Activated T-cell treated with anti-CD3 and anti-CD28 coated beads, Interleukin-2, amount 50 U/mL, for 24 hours (primary cell): Measurements from ENCODE around the gene NDUFS7.
"Not testable (repeated sequence)": the region's sequence is repeated elsewhere in the genome, so short reads cannot be mapped to it uniquely, and the experiment has no call there.

Source experiments
- DNase-seq: peaks from one replicate; pipeline ENCODE4 v3.0.0-alpha.2; 2020
- H3K27ac Mint-ChIP-seq: 2 replicates; pipeline ENCODE4 v1.8.0; 2020; ENCODE audit warnings: mild to moderate bottlenecking, mixed read lengths
- H3K27me3 Mint-ChIP-seq: 2 replicates; pipeline ENCODE4 v1.8.0; 2020; ENCODE audit warnings: mixed read lengths
- H3K36me3 Mint-ChIP-seq: 2 replicates; pipeline ENCODE4 v1.8.0; 2020; ENCODE audit warnings: low read depth, mixed read lengths
- H3K4me1 Mint-ChIP-seq: 2 replicates; pipeline ENCODE4 v1.8.0; 2020; ENCODE audit warnings: low read depth, mixed read lengths
- H3K4me3 Mint-ChIP-seq: 2 replicates; pipeline ENCODE4 v1.8.0; 2020; ENCODE audit warnings: mild to moderate bottlenecking, moderate library complexity, mixed read lengths
- H3K9me3 Mint-ChIP-seq: 2 replicates; pipeline ENCODE4 v1.8.0; 2020; ENCODE audit warnings: mixed read lengths

The NDUFS7 gene

GRCh38 chr19:1431759-1432506, 48.2 kb downstream of the NDUFS7 start:
- Mint-ChIP-seq H3K9me3 (no peaks in the 10 kb centered on the region), H3K27ac (peak overlapping the region; percentile 69), H3K4me3 (no peak overlapping the region), H3K36me3 (peaks cover 72% of the 10 kb centered on the region), H3K27me3 (no peaks in the 10 kb centered on the region), H3K4me1 (no peaks in the 10 kb centered on the region)
- DNase-seq, result no peak

GRCh38 chr19:1432507-1432887, 48.8 kb downstream of the NDUFS7 start:
- Mint-ChIP-seq H3K36me3 (peaks cover 66% of the 10 kb centered on the region), H3K27me3 (no peaks in the 10 kb centered on the region), H3K4me1 (peaks cover under 1% of the 10 kb centered on the region), H3K27ac (no peak overlapping the region), H3K9me3 (no peaks in the 10 kb centered on the region), H3K4me3 (no peak overlapping the region)
- DNase-seq, result no peak

DNA sequence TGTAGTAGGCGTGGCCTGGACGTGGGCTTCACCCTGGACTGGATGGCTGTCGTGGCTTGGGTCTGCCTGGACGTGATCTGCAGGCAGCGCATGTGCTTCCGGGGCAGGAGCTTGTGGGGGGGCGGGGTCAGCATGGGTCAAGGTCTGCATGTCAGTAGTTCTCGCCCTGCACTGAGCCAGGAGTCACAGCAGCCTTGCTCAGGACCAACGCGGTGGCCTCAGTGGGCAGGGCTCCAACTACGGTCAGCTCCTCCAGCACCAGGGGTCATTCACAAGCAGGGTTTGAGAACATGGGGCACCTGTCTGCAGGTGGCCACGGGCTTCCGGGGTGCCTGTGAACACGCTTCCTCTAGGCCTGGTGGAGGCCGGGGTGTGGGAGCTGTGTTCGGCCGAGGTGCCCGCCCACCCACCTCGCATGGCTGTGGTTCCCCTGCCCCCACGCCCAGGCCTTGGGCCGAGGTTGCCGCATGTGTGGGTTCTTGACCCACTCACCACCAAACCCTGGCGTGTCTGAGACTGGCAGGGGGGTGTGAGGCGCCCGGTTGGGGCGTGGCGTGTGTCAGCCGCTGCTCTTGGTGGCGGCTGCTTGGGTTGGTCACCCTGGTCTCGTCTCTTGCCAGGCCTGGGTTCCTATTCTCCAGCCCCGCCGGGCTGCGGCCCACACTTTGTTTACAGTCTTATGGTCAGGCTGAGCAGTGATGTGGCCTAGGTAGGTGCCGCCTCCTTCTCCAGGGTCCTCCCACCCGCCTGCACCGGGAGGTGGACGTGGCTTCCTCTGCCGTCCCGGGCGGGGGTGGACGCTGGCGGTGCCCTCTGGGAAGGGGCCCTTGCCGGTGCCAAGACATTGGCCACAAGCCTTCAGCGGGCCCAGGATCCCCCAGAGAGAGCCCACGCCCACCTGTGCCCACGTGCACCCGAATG, 49.7 kb downstream of the NDUFS7 start:
- no peaks in the 10 kb centered on the region for H3K27me3 Mint-ChIP-seq
- DNase-seq, result no peak
- H3K4me3 Mint-ChIP-seq, result no peak overlapping the region
- H3K4me1 Mint-ChIP-seq, result peaks cover 7% of the 10 kb centered on the region
- peak overlapping the region; percentile 11 for H3K27ac Mint-ChIP-seq
- peaks cover 62% of the 10 kb centered on the region for H3K36me3 Mint-ChIP-seq
- H3K9me3 Mint-ChIP-seq, result no peaks in the 10 kb centered on the region

GRCh38 chr19:1434040-1434366, 50.3 kb downstream of the NDUFS7 start:
- no peak for DNase-seq
- H3K4me3 Mint-ChIP-seq, result no peak overlapping the region
- H3K9me3 Mint-ChIP-seq, result no peaks in the 10 kb centered on the region
- peaks cover 7% of the 10 kb centered on the region for H3K4me1 Mint-ChIP-seq
- no peaks in the 10 kb centered on the region for H3K27me3 Mint-ChIP-seq
- H3K36me3 Mint-ChIP-seq, result peaks cover 63% of the 10 kb centered on the region
- H3K27ac Mint-ChIP-seq, result no peak overlapping the region

GRCh38 chr19:1434577-1435060, 50.9 kb downstream of the NDUFS7 start:
- no peaks in the 10 kb centered on the region for H3K9me3 Mint-ChIP-seq
- no peaks in the 10 kb centered on the region for H3K27me3 Mint-ChIP-seq
- DNase-seq, result no peak
- H3K4me3 Mint-ChIP-seq, result no peak overlapping the region
- peaks cover 8% of the 10 kb centered on the region for H3K4me1 Mint-ChIP-seq
- no peak overlapping the region for H3K27ac Mint-ChIP-seq
- peaks cover 66% of the 10 kb centered on the region for H3K36me3 Mint-ChIP-seq

- Mint-ChIP-seq H3K27me3 (no peaks in the 10 kb centered on the region), H3K4me1 (peaks cover 17% of the 10 kb centered on the region), H3K9me3 (no peaks in the 10 kb centered on the region), H3K36me3 (peaks cover 67% of the 10 kb centered on the region), H3K4me3 (no peak overlapping the region), H3K27ac (no peak overlapping the region)
- no peak for DNase-seq
These were observed 51.8 kb downstream of the NDUFS7 start for GRCh38 chr19:1435378-1435989.

- Mint-ChIP-seq H3K4me1 (peaks cover 34% of the 10 kb centered on the region), H3K4me3 (peak overlapping the region; percentile 98), H3K27me3 (no peaks in the 10 kb centered on the region), H3K27ac (peak overlapping the region; percentile 100), H3K9me3 (no peaks in the 10 kb centered on the region), H3K36me3 (peaks cover 68% of the 10 kb centered on the region)
- DNase-seq, result no peak
These were observed 53.9 kb downstream of the NDUFS7 start for GRCh38 chr19:1437609-1438008.

GRCh38 chr19:1438035-1438932, 54.6 kb downstream of the NDUFS7 start, which contains the start of gene RPS15:
Gene RPS15, plus strand, starts transcription at chr19:1438396. Its CDS starts 30 bp downstream, at chr19:1438426.
- peak within 1 kb of the TSS; percentile 98 for H3K4me3 Mint-ChIP-seq
- H3K4me1 Mint-ChIP-seq, result peaks cover 36% of the 10 kb centered on the region
- DNase-seq, result peak; percentile 96
- H3K27ac Mint-ChIP-seq, result peak within 1 kb of the TSS; percentile 100
- H3K27me3 Mint-ChIP-seq, result no peaks in the 10 kb centered on the region
- H3K9me3 Mint-ChIP-seq, result no peaks in the 10 kb centered on the region
- H3K36me3 Mint-ChIP-seq, result peaks cover 68% of the 10 kb centered on the region

GRCh38 chr19:1438933-1439354, 55.2 kb downstream of the NDUFS7 start:
- peak overlapping the region; percentile 100 for H3K27ac Mint-ChIP-seq
- peak overlapping the region; percentile 98 for H3K4me3 Mint-ChIP-seq
- DNase-seq, result no peak
- H3K36me3 Mint-ChIP-seq, result peaks cover 67% of the 10 kb centered on the region
- H3K4me1 Mint-ChIP-seq, result peaks cover 37% of the 10 kb centered on the region
- H3K9me3 Mint-ChIP-seq, result no peaks in the 10 kb centered on the region
- H3K27me3 Mint-ChIP-seq, result no peaks in the 10 kb centered on the region

- H3K27me3 Mint-ChIP-seq, DNase-seq, H3K9me3 Mint-ChIP-seq: not testable (repeated sequence)
- peak overlapping the region; percentile 100 for H3K27ac Mint-ChIP-seq
- H3K4me3 Mint-ChIP-seq, result peak overlapping the region; percentile 98
- peaks cover 62% of the 10 kb centered on the region for H3K36me3 Mint-ChIP-seq
- H3K4me1 Mint-ChIP-seq, result peaks cover 43% of the 10 kb centered on the region
These were observed 56.1 kb downstream of the NDUFS7 start for GRCh38 chr19:1439525-1440417.

GRCh38 chr19:1440418-1440801, 56.7 kb downstream of the NDUFS7 start:
- H3K9me3 Mint-ChIP-seq, result no peaks in the 10 kb centered on the region
- peak overlapping the region; percentile 100 for H3K27ac Mint-ChIP-seq
- H3K4me3 Mint-ChIP-seq, result peak overlapping the region; percentile 98
- H3K4me1 Mint-ChIP-seq, result peaks cover 48% of the 10 kb centered on the region
- H3K27me3 Mint-ChIP-seq, result peaks cover 2% of the 10 kb centered on the region
- no peak for DNase-seq
- H3K36me3 Mint-ChIP-seq, result peaks cover 57% of the 10 kb centered on the region

DNA sequence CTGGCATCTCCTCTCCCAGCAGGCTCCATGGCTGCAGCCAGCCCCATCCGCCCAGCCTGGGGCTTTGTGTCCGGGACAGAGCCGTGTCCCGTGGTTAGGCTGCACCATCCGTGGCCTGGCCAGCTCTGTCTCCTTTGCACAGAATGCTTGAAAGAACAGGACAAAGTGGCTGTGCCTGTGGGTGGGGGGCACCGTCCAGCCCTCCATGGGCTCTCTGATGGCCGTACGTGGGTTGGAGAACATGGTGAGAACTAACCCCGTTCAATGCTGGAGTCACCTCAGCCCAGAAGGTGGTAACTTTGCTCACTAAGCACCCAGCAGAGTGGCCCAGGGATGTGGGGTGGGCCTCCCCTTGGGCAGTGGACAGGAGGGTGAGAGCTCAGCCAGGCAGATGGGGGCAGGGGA, 57.3 kb downstream of the NDUFS7 start:
- Mint-ChIP-seq H3K27me3 (peaks cover 4% of the 10 kb centered on the region), H3K4me1 (peaks cover 50% of the 10 kb centered on the region), H3K9me3 (no peaks in the 10 kb centered on the region), H3K36me3 (peaks cover 52% of the 10 kb centered on the region), H3K4me3 (peak overlapping the region; percentile 98), H3K27ac (peak overlapping the region; percentile 100)
- DNase-seq, result no peak
